ENCODE measurements around the gene ITSN1.

The ITSN1 gene

GRCh38 chr21:33825419-33825818, 183.1 kb downstream of the ITSN1 start:
- TF ChIP-seq CTCF (IDR thresholded peaks at IDR 0.05; ENCODE audit: insufficient read depth, low read length, poor library complexity, severe bottlenecking): no peak
- no peaks in the 10 kb centered on the region for H3K27me3 ChIP-seq (replicated peaks; ENCODE audit: control insufficient read depth, insufficient read depth, low read length)
- DNase-seq (ENCODE audit: extremely low read depth, insufficient read length): no peak

GRCh38 chr21:33825915-33826314, 183.6 kb downstream of the ITSN1 start:
- no peak for DNase-seq (ENCODE audit: extremely low read depth, insufficient read length)
- H3K36me3 ChIP-seq (ENCODE audit: control insufficient read depth, insufficient read depth, low read length): no peaks in the 10 kb centered on the region
- H3K4me3 ChIP-seq (replicated peaks; ENCODE audit: low read depth, low read length): no peak overlapping the region
- no peaks in the 10 kb centered on the region for H3K27me3 ChIP-seq (replicated peaks; ENCODE audit: control insufficient read depth, insufficient read depth, low read length)
- no peak for TF ChIP-seq CTCF (IDR thresholded peaks at IDR 0.05; ENCODE audit: insufficient read depth, low read length, poor library complexity, severe bottlenecking)

More at GRCh38 chr21:33825419-33825818, 183.1 kb downstream of the ITSN1 start:
- no peak overlapping the region for H3K4me3 ChIP-seq (replicated peaks; ENCODE audit: low read depth, low read length)
- H3K36me3 ChIP-seq (ENCODE audit: control insufficient read depth, insufficient read depth, low read length): no peaks in the 10 kb centered on the region

- H3K27me3 ChIP-seq (replicated peaks; ENCODE audit: control insufficient read depth, insufficient read depth, low read length): no peaks in the 10 kb centered on the region
- no peak for TF ChIP-seq CTCF (IDR thresholded peaks at IDR 0.05; ENCODE audit: insufficient read depth, low read length, poor library complexity, severe bottlenecking)
- H3K36me3 ChIP-seq (ENCODE audit: control insufficient read depth, insufficient read depth, low read length): no peaks in the 10 kb centered on the region
- H3K4me3 ChIP-seq (replicated peaks; ENCODE audit: low read depth, low read length): no peak overlapping the region
- no peak for DNase-seq (ENCODE audit: extremely low read depth, insufficient read length)
Measured at GRCh38 chr21:33828083-33828482, 185.8 kb downstream of the ITSN1 start.

- DNase-seq (ENCODE audit: extremely low read depth, insufficient read length): no peak
- Histone ChIP-seq H3K27me3 (replicated peaks; ENCODE audit: control insufficient read depth, insufficient read depth, low read length) (no peaks in the 10 kb centered on the region), H3K4me3 (replicated peaks; ENCODE audit: low read depth, low read length) (no peak overlapping the region), H3K36me3 (ENCODE audit: control insufficient read depth, insufficient read depth, low read length) (no peaks in the 10 kb centered on the region)
- TF ChIP-seq CTCF (IDR thresholded peaks at IDR 0.05; ENCODE audit: insufficient read depth, low read length, poor library complexity, severe bottlenecking): no peak
Measured at GRCh38 chr21:33828577-33828976, 186.3 kb downstream of the ITSN1 start.

- no peak for DNase-seq (ENCODE audit: extremely low read depth, insufficient read length)
- no peak for TF ChIP-seq CTCF (IDR thresholded peaks at IDR 0.05; ENCODE audit: insufficient read depth, low read length, poor library complexity, severe bottlenecking)
- H3K36me3 ChIP-seq (ENCODE audit: control insufficient read depth, insufficient read depth, low read length): no peaks in the 10 kb centered on the region
- H3K27me3 ChIP-seq (replicated peaks; ENCODE audit: control insufficient read depth, insufficient read depth, low read length): no peaks in the 10 kb centered on the region
- no peak overlapping the region for H3K4me3 ChIP-seq (replicated peaks; ENCODE audit: low read depth, low read length)
Measured at GRCh38 chr21:33829844-33830243, 187.5 kb downstream of the ITSN1 start.

GRCh38 chr21:33831962-33832659, 189.8 kb downstream of the ITSN1 start:
- no peak for TF ChIP-seq CTCF (IDR thresholded peaks at IDR 0.05; ENCODE audit: insufficient read depth, low read length, poor library complexity, severe bottlenecking)
- Histone ChIP-seq H3K4me3 (replicated peaks; ENCODE audit: low read depth, low read length) (no peak overlapping the region), H3K27me3 (replicated peaks; ENCODE audit: control insufficient read depth, insufficient read depth, low read length) (no peaks in the 10 kb centered on the region), H3K36me3 (ENCODE audit: control insufficient read depth, insufficient read depth, low read length) (no peaks in the 10 kb centered on the region)
- DNase-seq (ENCODE audit: extremely low read depth, insufficient read length): no peak

Measured in GM06990 (cell line).